ENCODE results near the gene TRIP12. TPM values are rescaled to one million over a fixed set of nuclear protein-coding genes. Genes with fewer than 3 reads are reported as not detected.

The TRIP12 gene
- total and polyA plus RNA-seq, 2 of the 13 experiments (the other 11 are each of a cell fraction or from before 2014, with no cell fraction given): 72.1 to 153 TPM

- TF ChIP-seq SMAD1 (CRISPR knock-in tag; IDR thresholded peaks at IDR 0.05; ENCODE audit: borderline replicate concordance, low read depth) (no peak), STAG1 (CRISPR knock-in tag; IDR thresholded peaks at IDR 0.05) (peak; percentile 56), FOXO1 (CRISPR knock-in tag; IDR thresholded peaks at IDR 0.05) (no peak), ZNF17 (CRISPR knock-in tag; IDR thresholded peaks at IDR 0.05) (no peak), CBX5 (CRISPR knock-in tag; IDR thresholded peaks at IDR 0.05; ENCODE audit: borderline replicate concordance) (no peak), ZFP36L1 (CRISPR knock-in tag; IDR thresholded peaks at IDR 0.05) (no peak), TERF1 (CRISPR knock-in tag; IDR thresholded peaks at IDR 0.05) (no peak), ERF (CRISPR knock-in tag; IDR thresholded peaks at IDR 0.05) (no peak), SMC3 (IDR thresholded peaks at IDR 0.05; ENCODE audit: low read length) (peak; percentile 23; the same call in 1 of the 2 replicates), MTF2 (CRISPR knock-in tag; IDR thresholded peaks at IDR 0.05; ENCODE audit: borderline replicate concordance) (no peak), HNRNPL (IDR thresholded peaks at IDR 0.05; ENCODE audit: low read depth, low read length) (no peak), MXD1 (CRISPR knock-in tag; IDR thresholded peaks at IDR 0.05) (no peak), NKX3-1 (CRISPR knock-in tag; IDR thresholded peaks at IDR 0.05) (no peak), KLF12 (CRISPR knock-in tag; IDR thresholded peaks at IDR 0.05; ENCODE audit: borderline replicate concordance) (no peak), ZNF446 (CRISPR knock-in tag; IDR thresholded peaks at IDR 0.05) (no peak), ZBTB26 (CRISPR knock-in tag; IDR thresholded peaks at IDR 0.05; ENCODE audit: borderline replicate concordance) (no peak), CHD4 (IDR thresholded peaks at IDR 0.05; ENCODE audit: borderline replicate concordance, low read length) (no peak)
Observed at GRCh38 chr2:229715895-229716507, 205.8 kb downstream of the TRIP12 start (continued).
